ENCODE measurements around the gene L3MBTL2.

The L3MBTL2 gene

DNA sequence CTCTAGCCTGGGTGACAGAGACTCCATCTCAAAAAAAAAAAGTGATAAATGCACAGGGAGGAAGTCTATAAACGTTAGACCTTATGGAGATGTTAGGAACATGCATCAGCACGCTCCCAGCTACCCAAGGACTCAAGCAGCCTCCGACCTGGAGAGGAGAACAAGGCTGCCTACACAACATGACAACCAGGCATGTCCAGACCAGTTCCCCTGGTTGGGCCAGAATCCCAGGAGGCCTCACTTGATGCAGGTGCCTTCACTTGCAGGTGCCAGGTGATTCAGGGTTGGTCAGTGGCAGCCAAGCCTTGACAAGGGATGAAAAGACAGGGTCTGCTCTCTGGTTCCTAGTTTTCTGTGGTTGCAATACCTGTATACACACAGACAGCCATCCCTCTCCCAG lies 75.0 kb downstream of the L3MBTL2 start:
- DNase-seq: no peak

DNA sequence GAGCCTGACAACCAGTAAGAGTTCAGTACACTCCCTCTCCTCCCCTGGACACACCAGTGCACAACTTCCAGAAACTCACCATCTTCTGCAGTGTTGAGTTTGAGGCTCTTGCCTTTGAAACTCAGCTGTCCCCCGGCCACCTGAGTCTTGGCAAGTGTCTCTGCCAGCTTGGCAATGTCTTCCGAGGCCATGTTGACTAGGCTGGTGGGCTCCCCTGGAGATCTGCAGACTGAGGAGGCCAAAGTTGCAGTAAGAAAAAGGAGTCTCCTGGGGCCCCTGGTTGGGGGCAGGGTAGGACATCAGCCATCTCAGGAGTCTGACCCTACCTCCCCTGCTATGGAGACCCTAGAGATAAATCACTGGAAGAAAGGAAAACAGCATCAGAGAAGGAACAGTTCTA lies 75.7 kb downstream of the L3MBTL2 start:
- DNase-seq: no peak

All from activated CD8-positive, alpha-beta memory T cell treated with anti-CD3 and anti-CD28 coated beads for 24 hours (primary cell).